Embryonic facial prominence (tissue), 1 donor: Measurements from ENCODE around the gene PCDHGA11.
"Not testable (repeated sequence)": the region's sequence is repeated elsewhere in the genome, so short reads cannot be mapped to it uniquely, and the experiment has no call there.

Experiments used
- DNase-seq: peaks from one replicate; pipeline ENCODE4 v3.0.0-alpha.2; 2016; ENCODE audit errors: extremely low spot score

The PCDHGA11 gene

GRCh38 chr5:141420855-141421488 lies at the start of gene PCDHGA11:
TSS of gene PCDHGA11 (plus strand) at chr5:141421051. CDS start at chr5:141421228, 177 bp downstream.
- DNase-seq, result no peak

GRCh38 chr5:141371572-141372475 lies 49.0 kb upstream of the PCDHGA11 start:
- no peak for DNase-seq

- no peak for DNase-seq
Observed at GRCh38 chr5:141373673-141374317, 47.1 kb upstream of the PCDHGA11 start, which contains the start of gene PCDHGA6. TSS of gene PCDHGA6 (plus strand) at chr5:141373891. CDS start at chr5:141374084, 193 bp downstream.

- DNase-seq, result no peak
Observed at GRCh38 chr5:141374627-141375026, 46.2 kb upstream of the PCDHGA11 start.

GRCh38 chr5:141375444-141376155 lies 45.3 kb upstream of the PCDHGA11 start:
- DNase-seq, result not testable (repeated sequence)

- DNase-seq, result no peak
Observed at GRCh38 chr5:141382469-141383294, 38.2 kb upstream of the PCDHGA11 start, which contains the start of gene PCDHGA7. TSS of gene PCDHGA7 (plus strand) at chr5:141382742. CDS start at chr5:141382900, 158 bp downstream.

- no peak for DNase-seq
Observed at GRCh38 chr5:141383345-141383744, 37.5 kb upstream of the PCDHGA11 start.

GRCh38 chr5:141384471-141385267 lies 36.2 kb upstream of the PCDHGA11 start:
- DNase-seq, result no peak

GRCh38 chr5:141387557-141388311 lies 33.1 kb upstream of the PCDHGA11 start, which contains the start of gene PCDHGB4:
TSS of gene PCDHGB4 (plus strand) at chr5:141387698. CDS start at chr5:141387885, 187 bp downstream.
- DNase-seq, result not testable (repeated sequence)

- DNase-seq, result no peak
Observed at GRCh38 chr5:141388661-141389060, 32.2 kb upstream of the PCDHGA11 start.

- DNase-seq, result no peak
Observed at GRCh38 chr5:141389153-141390042, 31.5 kb upstream of the PCDHGA11 start.

GRCh38 chr5:141392429-141393198 lies 28.2 kb upstream of the PCDHGA11 start, which contains the start of gene PCDHGA8:
TSS of gene PCDHGA8 (plus strand) at chr5:141392633. CDS start at chr5:141392814, 181 bp downstream.
- no peak for DNase-seq

GRCh38 chr5:141393267-141393666 lies 27.6 kb upstream of the PCDHGA11 start:
- no peak for DNase-seq

- DNase-seq, result not testable (repeated sequence)
Observed at GRCh38 chr5:141394401-141395187, 26.3 kb upstream of the PCDHGA11 start.

GRCh38 chr5:141397756-141398551 lies 22.9 kb upstream of the PCDHGA11 start, which contains the start of gene PCDHGB5:
TSS of gene PCDHGB5 (plus strand) at chr5:141397947. CDS start at chr5:141398128, 181 bp downstream.
- not testable (repeated sequence) for DNase-seq
